PC-3 (cell line): ENCODE data around the gene BRWD1.

ENCODE experiments used
- EZH2 ChIP-seq: fragments of 300-600 bp; sonication (generic); IDR thresholded peaks from one replicate; pipeline ENCODE4 v1.6.1; 2017; ENCODE audit warnings: antibody characterized with exemption, mild to moderate bottlenecking, low read length; ENCODE audit not compliant: unreplicated experiment
- EZH2phosphoT487 ChIP-seq: fragments of 300-600 bp; sonication (generic); IDR thresholded peaks from 2 replicates; pipeline ENCODE4 v1.6.1; 2018; ENCODE audit warnings: mild to moderate bottlenecking, antibody characterized with exemption, low read length, borderline replicate concordance
- TF ChIP-seq, protein P1 (sequence below): fragments of 300-600 bp; sonication (generic); conservative IDR thresholded peaks from 2 replicates; pipeline ENCODE4 v1.5.1; 2017; ENCODE audit warnings: antibody characterized with exemption, low read depth, mild to moderate bottlenecking, low read length

DNA sequence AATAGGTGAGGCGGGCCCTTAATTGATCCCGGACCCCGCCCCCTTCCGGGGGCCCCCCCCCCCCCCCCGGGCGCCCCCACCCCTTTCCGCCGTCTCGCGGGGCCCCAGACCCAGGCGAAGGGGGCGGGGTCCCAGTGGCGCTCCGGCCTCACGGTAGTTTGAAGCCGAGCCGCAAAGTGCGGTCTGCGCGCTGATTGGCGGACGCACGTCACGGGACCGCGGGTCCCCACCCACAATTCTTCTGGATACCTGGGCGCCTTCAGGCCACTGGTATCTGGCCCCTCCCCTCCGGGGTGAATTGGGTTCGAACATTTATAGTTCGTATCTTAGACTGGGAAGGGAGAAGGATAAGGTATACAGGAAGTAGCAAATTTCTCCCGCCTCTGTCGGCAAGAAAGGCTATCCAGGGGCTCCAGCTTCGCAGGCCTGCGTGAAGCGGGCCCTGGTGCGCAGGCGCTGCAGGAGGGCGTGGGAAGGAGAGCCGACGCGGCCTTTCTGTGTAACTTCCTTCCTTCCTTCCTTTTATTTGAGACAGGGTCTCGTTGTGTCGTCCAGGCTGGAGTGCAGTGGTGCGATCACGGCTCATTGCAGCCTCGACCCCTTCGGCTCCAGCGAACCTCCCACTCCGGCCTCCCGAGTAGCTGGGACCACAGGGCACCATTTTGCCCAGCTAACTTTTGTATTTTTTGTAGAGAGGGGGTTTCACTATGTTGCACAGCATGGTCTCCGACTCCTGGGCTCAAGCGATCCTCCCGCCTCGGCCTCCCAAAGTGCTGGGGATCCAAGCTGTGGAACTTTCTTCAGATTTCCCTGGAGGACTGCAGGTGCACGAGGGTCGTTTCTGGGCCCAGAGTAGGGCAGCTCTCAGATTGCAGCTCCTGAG is 36.0 kb upstream of the BRWD1 start:
- TF ChIP-seq, protein P1, sequence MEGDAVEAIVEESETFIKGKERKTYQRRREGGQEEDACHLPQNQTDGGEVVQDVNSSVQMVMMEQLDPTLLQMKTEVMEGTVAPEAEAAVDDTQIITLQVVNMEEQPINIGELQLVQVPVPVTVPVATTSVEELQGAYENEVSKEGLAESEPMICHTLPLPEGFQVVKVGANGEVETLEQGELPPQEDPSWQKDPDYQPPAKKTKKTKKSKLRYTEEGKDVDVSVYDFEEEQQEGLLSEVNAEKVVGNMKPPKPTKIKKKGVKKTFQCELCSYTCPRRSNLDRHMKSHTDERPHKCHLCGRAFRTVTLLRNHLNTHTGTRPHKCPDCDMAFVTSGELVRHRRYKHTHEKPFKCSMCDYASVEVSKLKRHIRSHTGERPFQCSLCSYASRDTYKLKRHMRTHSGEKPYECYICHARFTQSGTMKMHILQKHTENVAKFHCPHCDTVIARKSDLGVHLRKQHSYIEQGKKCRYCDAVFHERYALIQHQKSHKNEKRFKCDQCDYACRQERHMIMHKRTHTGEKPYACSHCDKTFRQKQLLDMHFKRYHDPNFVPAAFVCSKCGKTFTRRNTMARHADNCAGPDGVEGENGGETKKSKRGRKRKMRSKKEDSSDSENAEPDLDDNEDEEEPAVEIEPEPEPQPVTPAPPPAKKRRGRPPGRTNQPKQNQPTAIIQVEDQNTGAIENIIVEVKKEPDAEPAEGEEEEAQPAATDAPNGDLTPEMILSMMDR = no peak
- TF ChIP-seq EZH2phosphoT487 (no peak), EZH2 (no peak)
